HEK293T (cell line): ENCODE data around the gene NAT9.

Experiments used
- CTCF ChIA-PET: fragments of 350-600 bp; formaldehyde crosslinking; extraction: SDS; loops from one replicate; lab custom pipeline; 2021; ENCODE audit warnings: antibody characterized with exemption, inconsistent platforms; lab: Yijun Ruan, JAX
- POLR2A ChIA-PET: fragments of 350-600 bp; formaldehyde crosslinking; extraction: SDS; loops from one replicate; lab custom pipeline; 2020; ENCODE audit warnings: antibody characterized with exemption, inconsistent platforms; lab: Yijun Ruan, JAX
- DNase-seq: peaks from one replicate; pipeline ENCODE4 v3.0.0; 2012; ENCODE audit warnings: mixed read lengths; ENCODE audit errors: extremely low spot score
- ARNT ChIP-seq: fragments of 450-650 bp; IDR thresholded peaks from 2 replicates; pipeline ENCODE4 v1.6.1; 2017; ENCODE audit warnings: mild to moderate bottlenecking
- BHLHE40 ChIP-seq: fragments of 450-650 bp; IDR thresholded peaks from 2 replicates; pipeline ENCODE4 v1.6.1; 2016; ENCODE audit warnings: mild to moderate bottlenecking, moderate library complexity, borderline replicate concordance
- CTBP1 ChIP-seq: fragments of 450-650 bp; IDR thresholded peaks from 2 replicates; pipeline ENCODE4 v1.6.1; 2016; ENCODE audit warnings: borderline replicate concordance
- ELF4 ChIP-seq: fragments of 450-650 bp; IDR thresholded peaks from 2 replicates; pipeline ENCODE4 v1.6.1; 2017; ENCODE audit warnings: antibody characterized with exemption
- FOXA1 ChIP-seq: fragments of 450-650 bp; IDR thresholded peaks from 2 replicates; pipeline ENCODE4 v1.6.1; 2016; ENCODE audit warnings: mild to moderate bottlenecking
- FOXK2 ChIP-seq: fragments of 450-650 bp; IDR thresholded peaks from 2 replicates; pipeline ENCODE4 v1.6.1; 2016; ENCODE audit warnings: mild to moderate bottlenecking
- FOXM1 ChIP-seq: fragments of 450-650 bp; IDR thresholded peaks from 2 replicates; pipeline ENCODE4 v1.6.1; 2017; ENCODE audit warnings: mild to moderate bottlenecking, borderline replicate concordance
- HDGF ChIP-seq: fragments of 450-650 bp; IDR thresholded peaks from 2 replicates; pipeline ENCODE4 v1.6.1; 2017; ENCODE audit warnings: antibody characterized with exemption, borderline replicate concordance
- L3MBTL2 ChIP-seq: fragments of 450-650 bp; conservative IDR thresholded peaks from 2 replicates; pipeline ENCODE4 v1.6.1; 2016; ENCODE audit warnings: mild to moderate bottlenecking
- LEF1 ChIP-seq: fragments of 450-650 bp; IDR thresholded peaks from 2 replicates; pipeline ENCODE4 v1.6.1; 2017; ENCODE audit warnings: mild to moderate bottlenecking, borderline replicate concordance
- NFRKB ChIP-seq: fragments of 450-650 bp; IDR thresholded peaks from 2 replicates; pipeline ENCODE4 v1.6.1; 2016; ENCODE audit warnings: mild to moderate bottlenecking, moderate library complexity
- PKNOX1 ChIP-seq: fragments of 450-650 bp; IDR thresholded peaks from 2 replicates; pipeline ENCODE4 v1.6.1; 2016
- SP1 ChIP-seq: fragments of 450-650 bp; IDR thresholded peaks from 2 replicates; pipeline ENCODE4 v1.6.1; 2017
- SUZ12 ChIP-seq: fragments of 450-650 bp; IDR thresholded peaks from 2 replicates; pipeline ENCODE4 v1.6.1; 2016; ENCODE audit warnings: mild to moderate bottlenecking
- TARDBP ChIP-seq: fragments of 450-650 bp; IDR thresholded peaks from 2 replicates; pipeline ENCODE4 v1.6.1; 2016
- ZNF384 ChIP-seq: fragments of 450-650 bp; IDR thresholded peaks from 2 replicates; pipeline ENCODE4 v1.6.1; 2016

The NAT9 gene

GRCh38 chr17:74746376-74746775 lies 29.8 kb downstream of the NAT9 start:
- no peak for TF ChIP-seq NFRKB
- TF ChIP-seq CTBP1: no peak
- no peak for TF ChIP-seq LEF1
- no peak for TF ChIP-seq TARDBP
- no peak for TF ChIP-seq HDGF
- TF ChIP-seq SP1: no peak
- no peak for TF ChIP-seq ARNT
- no peak for TF ChIP-seq FOXA1
- no peak for TF ChIP-seq ZNF384
- no peak for TF ChIP-seq FOXM1
- no peak for TF ChIP-seq L3MBTL2
- TF ChIP-seq BHLHE40: no peak
- TF ChIP-seq SUZ12: no peak
- no peak for TF ChIP-seq ELF4
- no peak for TF ChIP-seq PKNOX1
- no peak for TF ChIP-seq FOXK2
- CTCF ChIA-PET: interaction anchor here (1.2 to 4.5 kb wide), 5 partner anchors 9 to 44 kb away, joined by 4 to 32 read pairs (median 8); partner anchors contain the start of gene RAB37
- no peak for DNase-seq
- POLR2A ChIA-PET: interaction anchor here (2.5 to 3.5 kb wide), 3 partner anchors 24 to 127 kb away, joined by 12 to 22 read pairs (median 22); partner anchors contain the start of genes FDXR and NAT9

GRCh38 chr17:74745548-74746177 lies 30.5 kb downstream of the NAT9 start:
- no peak for TF ChIP-seq CTBP1
- TF ChIP-seq ZNF384: no peak
- no peak for TF ChIP-seq FOXM1
- no peak for TF ChIP-seq PKNOX1
- POLR2A ChIA-PET: interaction anchor here (2.5 to 3.5 kb wide), 3 partner anchors 25 to 127 kb away, joined by 12 to 22 read pairs (median 22); partner anchors contain the start of genes FDXR and NAT9
- CTCF ChIA-PET: interaction anchor here (0.6 to 4.5 kb wide), 14 partner anchors 9 to 458 kb away, joined by 3 to 32 read pairs (median 4); partner anchors contain the start of genes NAT9 and RAB37
- no peak for DNase-seq

- TF ChIP-seq ARNT (no peak), FOXA1 (no peak), HDGF (no peak), FOXK2 (no peak), CTBP1 (no peak), SP1 (no peak), PKNOX1 (no peak), L3MBTL2 (no peak)
- POLR2A ChIA-PET: interaction anchor here (2.5 to 3.5 kb wide), 3 partner anchors 25 to 128 kb away, joined by 12 to 22 read pairs (median 22); partner anchors contain the start of genes FDXR and NAT9
- DNase-seq: peak; percentile 80
- CTCF ChIA-PET: interaction anchor here (0.6 to 4.5 kb wide), 19 partner anchors 8 to 439 kb away, joined by 3 to 32 read pairs (median 4); partner anchors contain the start of genes FDXR, NAT9 and RAB37
Measured at GRCh38 chr17:74744714-74745547, 31.2 kb downstream of the NAT9 start.

- TF ChIP-seq LEF1 (no peak), BHLHE40 (no peak), SUZ12 (no peak), HDGF (no peak), TARDBP (no peak), CTBP1 (no peak), L3MBTL2 (no peak), PKNOX1 (no peak)
- POLR2A ChIA-PET: interaction anchor here (2.5 to 3.5 kb wide), 3 partner anchors 26 to 129 kb away, joined by 12 to 22 read pairs (median 22); partner anchors contain the start of genes FDXR and NAT9
- CTCF ChIA-PET: interaction anchor here (0.6 to 4.5 kb wide), 11 partner anchors 7 to 439 kb away, joined by 3 to 32 read pairs (median 3); partner anchors contain the start of genes FDXR and RAB37
- DNase-seq: no peak
Measured at GRCh38 chr17:74744349-74744713, 31.8 kb downstream of the NAT9 start.

- no peak for DNase-seq
- CTCF ChIA-PET: interaction anchor here (0.8 to 4.5 kb wide), 6 partner anchors 7 to 86 kb away, joined by 3 to 32 read pairs (median 4); partner anchors contain the start of gene RAB37
- POLR2A ChIA-PET: interaction anchor here (3.5 kb wide), 1 partner anchor 33 kb away, joined by 22 read pairs; the partner anchor contains the start of gene NAT9
Measured at GRCh38 chr17:74743755-74744154, 32.4 kb downstream of the NAT9 start.

More at GRCh38 chr17:74743755-74744154, 32.4 kb downstream of the NAT9 start:
- no peak for TF ChIP-seq PKNOX1
